ENCODE measurements around the gene GGCT.

The GGCT gene

DNA sequence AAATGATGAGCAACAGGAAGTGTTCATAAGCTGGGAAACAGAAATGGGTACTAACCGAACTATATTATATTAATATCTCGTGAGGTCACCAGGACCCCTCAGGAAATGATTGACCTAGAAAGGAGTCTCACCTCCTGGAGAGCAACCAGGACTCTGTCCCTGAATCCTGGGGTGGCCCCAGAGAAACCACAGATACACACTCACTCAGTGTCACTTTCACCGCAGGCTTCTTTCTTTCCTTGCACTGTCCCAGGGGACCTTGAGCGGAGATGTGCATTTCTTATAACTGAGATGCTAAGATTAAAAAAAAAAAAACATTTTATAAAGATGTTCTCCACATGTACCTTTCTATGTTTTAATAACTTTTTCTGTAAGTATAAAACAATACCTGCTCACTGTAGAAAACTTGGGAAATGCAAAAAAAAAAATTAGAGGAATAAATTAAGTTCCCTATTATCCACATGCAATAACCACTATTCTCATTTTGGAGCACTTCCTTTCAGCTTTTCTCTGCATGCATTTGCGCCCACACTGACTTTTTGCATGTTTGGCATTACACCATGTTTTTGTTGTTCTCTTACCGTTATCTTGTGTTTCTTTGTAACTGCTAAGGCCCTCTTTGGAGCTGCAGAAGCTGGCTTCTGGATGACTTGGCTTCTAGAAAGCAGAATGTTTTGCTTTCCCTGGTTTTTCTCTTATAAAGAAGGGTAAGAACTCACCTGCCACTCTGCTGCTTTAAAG, 41.1 kb downstream of the GGCT start:
- DNase-seq (ENCODE audit: low read depth, low spot score): no peak

DNA sequence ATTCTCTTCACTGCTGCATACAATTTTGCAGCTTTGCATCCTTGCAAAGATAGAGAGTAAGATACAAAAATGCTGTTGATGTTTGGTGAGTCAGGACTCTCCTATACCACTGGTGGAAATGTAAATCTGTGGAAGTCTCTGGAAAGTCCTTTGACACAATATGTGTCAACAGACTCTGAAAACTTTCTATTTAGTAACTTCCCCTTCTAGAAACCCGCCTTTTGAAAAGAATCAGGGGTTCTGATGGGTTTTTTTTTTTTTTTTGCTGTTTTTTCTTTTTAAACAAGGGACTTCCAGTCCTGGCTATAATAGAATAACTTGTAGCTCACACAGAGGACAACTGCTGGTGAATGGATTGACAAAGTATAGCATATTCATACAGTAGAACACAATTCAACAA, 42.5 kb downstream of the GGCT start:
- no peak for DNase-seq (ENCODE audit: low read depth, low spot score)

DNA sequence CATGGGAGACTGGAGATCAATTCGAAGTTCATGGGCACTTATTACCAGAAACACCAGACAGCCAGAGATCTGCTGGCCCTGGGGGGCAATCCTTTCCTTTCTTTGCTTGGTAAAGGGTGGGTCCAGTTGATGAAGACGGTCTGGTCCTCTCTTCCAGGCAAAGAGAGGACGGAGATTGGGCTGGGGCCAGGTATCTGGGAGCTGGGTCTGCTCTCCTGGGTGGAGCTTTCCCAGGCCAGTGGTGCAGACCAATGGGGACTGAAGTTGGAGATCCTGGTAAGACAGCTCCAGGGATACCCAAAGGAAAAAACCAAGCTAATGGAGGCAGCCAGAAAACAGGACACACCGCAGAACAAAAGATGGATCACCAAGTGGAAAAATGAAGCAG, 44.4 kb downstream of the GGCT start:
- no peak for DNase-seq (ENCODE audit: low read depth, low spot score)

DNA sequence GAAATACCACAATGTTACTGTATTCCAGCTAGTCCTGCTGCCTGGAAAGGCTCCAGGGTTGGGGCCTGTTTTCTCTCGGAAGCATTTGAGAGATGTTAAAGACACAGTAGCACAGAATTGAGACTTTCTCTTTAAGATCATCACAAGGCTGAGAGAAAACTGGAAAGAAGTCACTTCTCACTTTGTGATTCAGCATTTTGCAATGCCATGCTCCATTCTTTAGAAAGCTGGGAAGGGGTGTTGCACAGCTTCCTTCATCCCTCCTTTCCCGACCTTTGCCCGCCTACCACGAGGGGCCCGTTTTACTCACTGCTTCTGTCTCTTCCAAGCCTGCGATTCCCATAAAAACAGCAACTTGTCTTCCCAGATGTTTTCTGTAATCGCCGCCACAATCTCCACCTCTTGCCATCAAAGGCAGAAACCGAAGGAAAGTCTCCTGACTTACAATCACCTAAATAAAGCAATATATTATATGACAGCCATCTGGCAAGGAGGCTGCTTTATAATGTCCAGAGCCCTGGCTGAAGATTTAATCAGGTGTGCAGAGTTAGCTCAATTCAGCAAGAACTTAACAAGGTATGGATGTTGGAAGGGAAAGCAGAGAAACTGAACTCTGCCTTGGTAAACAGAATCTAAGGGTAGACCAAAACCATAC, 44.9 kb downstream of the GGCT start:
- peak; percentile 61 for DNase-seq (ENCODE audit: low read depth, low spot score)

DNA sequence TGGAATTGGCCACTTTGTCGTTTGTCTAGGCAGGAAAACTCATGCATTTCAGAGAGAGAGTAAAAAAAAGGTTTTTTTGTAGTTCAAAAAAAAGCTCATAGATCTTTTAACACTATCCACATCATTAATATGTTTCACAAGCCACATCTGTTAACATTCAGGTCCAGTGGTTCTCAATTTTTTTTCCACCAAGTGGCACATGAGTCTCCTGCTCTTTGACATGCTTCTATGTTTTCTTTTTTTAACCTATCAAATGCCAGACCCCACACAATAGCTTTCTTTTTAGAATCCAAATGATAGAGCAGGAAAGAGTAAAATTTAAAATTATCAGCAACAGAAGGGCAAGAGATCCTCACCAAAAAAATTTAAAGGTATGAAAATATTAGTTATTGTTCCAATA, 46.3 kb downstream of the GGCT start:
- DNase-seq (ENCODE audit: low read depth, low spot score): no peak

DNA sequence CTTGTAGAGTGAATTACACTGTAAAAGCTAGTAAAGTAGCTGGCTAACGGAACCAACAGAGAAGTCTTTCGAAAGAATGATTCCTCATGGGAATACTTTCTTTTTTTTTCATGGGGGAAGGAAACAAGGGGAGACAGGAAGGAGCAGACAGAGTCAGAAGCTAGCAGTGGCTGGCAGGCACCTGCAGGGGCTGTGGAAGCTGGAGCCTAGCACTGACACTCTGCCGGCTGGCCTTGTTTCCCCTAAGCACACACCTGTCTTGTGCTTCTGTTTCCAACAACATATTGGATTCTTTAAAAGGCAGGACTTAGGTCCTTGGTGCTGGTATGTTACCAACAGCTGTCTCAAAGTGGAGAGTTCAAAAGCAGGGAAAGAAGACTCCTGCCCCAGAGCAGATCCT, 50.7 kb downstream of the GGCT start:
- DNase-seq (ENCODE audit: low read depth, low spot score): no peak

DNA sequence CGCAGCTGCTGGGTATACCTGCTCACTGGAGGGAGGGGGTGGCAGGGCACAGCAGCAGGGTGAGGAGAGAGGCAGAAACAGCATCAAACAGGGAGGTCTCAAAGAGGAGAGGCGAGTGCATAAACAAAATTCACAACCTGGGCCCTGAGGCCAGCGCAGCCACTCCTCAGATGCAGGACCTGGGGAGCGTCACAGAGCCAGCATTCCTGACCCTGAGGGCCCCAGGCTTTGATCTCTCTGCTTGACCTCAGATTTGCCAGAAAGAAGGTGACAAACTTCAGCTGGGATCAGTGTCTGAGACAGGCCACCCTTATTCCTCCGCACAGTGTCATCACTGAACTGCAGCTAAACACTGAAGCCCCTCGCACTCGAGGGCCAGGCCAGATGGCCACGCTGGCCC, 51.6 kb downstream of the GGCT start:
- no peak for DNase-seq (ENCODE audit: low read depth, low spot score)

DNA sequence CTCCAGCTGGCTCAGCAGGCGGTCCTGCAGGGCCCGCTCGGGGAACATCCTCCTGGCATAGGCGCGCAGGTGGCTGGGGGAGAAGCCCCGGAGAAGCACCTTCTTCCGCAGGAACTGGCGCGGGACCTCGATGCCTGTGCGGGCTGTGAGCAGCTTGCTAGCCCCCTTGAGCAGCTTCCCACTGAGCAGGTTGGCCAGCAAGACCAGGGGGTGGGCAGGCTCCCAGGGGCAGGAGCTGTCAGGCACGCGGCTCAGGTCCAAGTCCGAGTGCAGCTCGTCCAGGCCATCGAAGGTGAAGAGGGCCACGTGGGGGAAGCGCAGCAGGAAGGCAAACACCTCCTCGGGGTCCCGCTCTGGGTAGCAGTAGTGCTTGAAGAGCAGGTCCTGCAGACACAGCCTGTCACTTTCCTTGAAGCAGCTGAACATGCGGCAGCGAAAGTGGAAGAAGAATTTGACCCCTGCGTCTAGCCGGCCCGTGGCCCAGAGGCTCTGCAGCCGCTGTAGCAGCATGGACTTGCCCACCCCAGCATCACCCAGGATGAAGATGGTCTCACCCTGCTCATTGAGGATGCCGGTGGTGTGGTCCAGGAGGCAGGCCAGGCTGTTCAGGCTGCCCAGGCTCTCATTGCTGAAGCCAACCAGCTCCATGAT, 52.2 kb downstream of the GGCT start:
- DNase-seq (ENCODE audit: low read depth, low spot score): no peak

DNA sequence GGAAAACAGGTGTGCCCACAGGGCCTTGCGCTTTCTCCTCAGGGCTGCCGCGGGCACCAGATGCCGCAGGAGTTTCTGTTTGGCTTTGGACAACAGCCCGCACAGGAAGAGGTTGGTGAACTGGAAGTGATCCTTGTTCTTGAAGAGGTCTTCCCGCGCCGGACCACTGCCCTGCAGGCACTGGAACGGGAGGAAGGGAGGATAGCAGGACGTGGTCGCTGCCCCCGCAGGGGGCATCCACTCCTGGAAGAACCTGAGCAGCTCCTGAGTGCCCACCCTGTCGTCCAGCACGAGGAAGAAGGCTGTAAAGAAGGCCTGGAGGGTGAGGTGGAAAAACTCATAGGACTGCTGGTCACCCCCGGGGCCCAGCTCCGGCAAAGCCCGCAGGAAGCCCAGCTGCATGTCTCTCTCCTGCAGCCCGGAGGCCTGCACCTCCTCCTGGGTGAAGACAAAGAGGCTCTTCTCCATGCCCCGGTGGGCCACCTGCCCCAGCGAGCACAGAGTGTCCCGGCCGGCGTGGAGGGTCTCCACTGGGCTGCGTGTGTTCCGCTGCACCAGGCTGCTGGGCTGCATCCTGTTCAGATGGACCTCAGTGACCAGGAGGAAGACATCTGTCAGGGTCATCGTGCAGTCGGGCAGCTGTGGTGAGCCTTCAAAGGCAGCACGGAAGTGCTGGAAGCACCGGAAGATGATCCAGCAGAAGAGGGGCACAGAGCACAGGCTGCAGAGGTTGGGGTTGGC, 52.9 kb downstream of the GGCT start:
- DNase-seq (ENCODE audit: low read depth, low spot score): no peak

DNA sequence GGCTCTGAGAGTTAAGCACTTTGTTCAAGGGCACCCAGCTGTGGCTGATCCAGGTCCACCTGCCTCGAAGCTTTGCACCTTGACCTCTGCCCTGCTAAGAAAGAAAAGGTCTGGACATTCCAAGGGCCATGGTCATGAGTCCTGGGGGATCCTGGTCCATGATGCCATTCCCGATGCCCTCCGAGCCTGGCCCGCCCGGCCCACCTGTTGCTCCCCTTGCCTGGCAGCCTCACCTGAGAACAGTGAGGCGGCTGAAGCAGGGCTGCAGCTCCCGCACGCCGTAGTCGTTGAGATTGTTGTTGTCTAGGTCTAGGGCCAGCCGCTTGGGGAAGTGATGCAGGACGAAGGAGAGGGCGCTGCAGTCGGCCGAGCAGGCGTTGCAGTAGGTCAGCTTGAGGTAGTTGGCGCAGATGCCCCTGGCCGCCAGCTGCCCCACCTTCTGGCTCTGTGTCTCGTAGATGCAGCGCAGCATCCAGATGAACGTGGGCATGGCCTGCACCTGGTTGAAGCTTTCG, 53.6 kb downstream of the GGCT start:
- DNase-seq (ENCODE audit: low read depth, low spot score): no peak

DNA sequence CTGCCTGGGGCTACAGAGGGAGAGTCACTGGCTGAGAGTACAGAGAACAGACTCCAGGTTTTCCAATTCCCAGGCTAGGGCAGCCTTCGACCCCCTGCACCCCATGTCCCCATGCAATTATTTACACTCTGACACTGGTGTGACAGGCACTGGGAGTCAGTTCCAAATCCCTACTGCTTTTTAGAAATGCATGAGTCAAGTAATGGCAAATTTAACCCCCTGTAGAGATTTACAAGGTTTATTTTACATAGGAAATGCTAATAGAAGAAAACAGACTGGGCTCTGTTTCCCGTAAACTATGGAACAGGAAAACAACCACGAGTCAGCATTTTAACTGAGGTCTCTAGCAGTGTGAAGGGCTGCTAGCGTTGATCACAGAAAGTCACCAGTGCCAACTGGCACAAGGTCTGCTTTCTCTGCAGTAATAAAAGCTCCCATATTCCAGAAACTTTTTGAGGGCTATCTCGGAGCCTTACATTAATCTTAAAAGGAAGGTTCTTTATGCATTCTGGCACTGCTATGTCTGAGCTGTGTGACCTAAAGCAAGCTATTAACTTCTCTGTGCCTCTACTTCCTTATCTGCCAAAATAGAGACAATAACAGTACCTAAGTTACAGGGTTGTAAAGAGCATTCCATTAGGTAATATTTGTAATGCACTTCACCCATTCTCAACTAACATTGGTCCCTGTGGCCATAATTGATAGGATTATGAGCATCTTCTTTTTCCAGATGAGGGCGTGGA, 54.2 kb downstream of the GGCT start:
- no peak for DNase-seq (ENCODE audit: low read depth, low spot score)

DNA sequence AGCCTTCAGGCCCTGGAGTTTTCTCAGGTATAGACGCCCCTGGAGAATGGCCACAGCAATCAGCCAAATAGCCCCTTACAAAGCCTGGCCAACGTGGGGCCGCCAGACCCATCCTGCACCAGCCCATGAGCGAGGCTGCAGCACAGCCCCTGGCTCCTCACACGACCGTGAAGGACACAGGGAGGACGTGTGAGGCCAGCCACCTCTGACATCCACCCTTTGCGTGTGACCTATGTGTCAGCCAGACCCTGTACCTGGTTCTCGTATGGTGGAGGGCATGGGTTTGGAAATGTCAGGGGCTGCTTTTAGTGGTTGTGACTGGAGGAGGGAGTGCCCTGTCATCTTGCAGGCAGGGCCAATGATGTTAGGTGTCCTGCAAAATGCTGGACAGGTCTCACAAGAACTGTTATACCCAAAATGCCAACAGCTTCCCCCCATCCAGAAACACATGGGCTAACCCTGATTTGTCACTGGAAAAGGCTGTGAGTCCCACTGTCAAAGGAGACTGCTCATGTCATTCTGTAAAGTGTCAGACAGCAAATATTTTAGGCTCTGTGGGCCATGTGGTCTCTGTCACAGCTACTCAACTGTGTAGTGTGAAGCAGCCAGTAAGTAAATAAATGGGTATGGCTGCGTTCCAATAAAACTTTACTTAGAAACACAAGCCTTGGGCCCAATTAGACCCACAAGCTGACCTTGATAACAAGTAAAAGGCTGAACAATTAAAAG, 56.0 kb downstream of the GGCT start:
- no peak for DNase-seq (ENCODE audit: low read depth, low spot score)

DNA sequence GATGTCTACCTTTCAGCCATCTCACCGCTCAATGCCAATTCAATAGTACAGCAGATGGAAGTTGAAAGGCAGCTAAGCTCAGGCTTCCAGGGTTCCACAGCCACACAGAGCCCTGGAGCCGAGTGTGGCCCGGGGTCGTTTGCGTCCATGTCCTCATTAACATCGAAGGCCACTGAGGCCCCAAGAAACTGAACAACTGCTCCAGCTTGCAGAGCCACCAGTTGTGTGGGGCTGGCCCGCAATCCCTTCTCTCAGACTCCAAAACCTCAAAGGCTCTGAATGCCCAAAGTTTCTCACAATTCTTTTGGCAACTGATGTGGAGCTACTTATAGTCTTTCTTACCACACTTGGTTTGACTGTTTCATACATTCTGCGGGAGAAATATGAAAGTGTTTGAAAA, 57.2 kb downstream of the GGCT start:
- no peak for DNase-seq (ENCODE audit: low read depth, low spot score)

Measured in brain pericyte (primary cell).